ENCODE results near the gene PLEKHG2. TPM values are rescaled to one million over a fixed set of nuclear protein-coding genes. Genes with fewer than 3 reads are reported as not detected.

The PLEKHG2 gene
- total RNA-seq, 1 donor from 2014 or later: 172 TPM

DNA sequence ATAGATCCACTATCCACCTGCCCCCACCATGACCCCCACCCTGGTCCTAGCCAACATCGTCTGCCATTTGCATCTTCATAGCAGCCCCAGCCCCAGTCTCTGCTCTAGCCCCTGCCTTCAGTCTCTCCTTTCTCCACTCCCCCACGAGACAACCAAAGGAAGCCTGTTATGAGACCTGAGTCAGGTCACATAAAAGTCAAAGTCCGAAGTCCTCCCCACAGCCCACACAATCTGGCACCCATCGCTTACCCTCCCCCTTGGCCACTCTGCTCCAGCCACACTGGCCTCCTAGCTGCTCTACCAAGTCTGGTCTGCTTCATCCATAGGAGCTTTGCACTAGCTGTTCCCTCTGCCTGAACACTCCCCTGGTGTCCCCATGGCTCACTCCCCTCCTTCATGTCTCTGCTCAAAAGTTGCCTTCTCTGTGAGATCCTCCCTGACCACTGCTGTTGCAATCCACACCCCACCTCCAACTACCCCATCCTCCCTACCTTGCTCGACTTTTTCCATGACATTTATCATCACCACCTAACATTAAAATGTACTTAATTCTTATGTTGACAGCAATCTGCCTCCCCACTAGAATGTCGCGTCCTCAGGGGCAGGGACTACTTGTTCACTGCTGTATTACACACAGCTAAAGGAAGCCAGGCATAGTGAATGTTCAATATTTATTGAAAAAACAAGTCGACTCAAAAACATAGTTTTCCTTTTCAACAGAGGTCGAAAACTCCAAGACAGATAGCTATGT is 1.2 kb upstream of the PLEKHG2 start:
- TF ChIP-seq, protein P1, sequence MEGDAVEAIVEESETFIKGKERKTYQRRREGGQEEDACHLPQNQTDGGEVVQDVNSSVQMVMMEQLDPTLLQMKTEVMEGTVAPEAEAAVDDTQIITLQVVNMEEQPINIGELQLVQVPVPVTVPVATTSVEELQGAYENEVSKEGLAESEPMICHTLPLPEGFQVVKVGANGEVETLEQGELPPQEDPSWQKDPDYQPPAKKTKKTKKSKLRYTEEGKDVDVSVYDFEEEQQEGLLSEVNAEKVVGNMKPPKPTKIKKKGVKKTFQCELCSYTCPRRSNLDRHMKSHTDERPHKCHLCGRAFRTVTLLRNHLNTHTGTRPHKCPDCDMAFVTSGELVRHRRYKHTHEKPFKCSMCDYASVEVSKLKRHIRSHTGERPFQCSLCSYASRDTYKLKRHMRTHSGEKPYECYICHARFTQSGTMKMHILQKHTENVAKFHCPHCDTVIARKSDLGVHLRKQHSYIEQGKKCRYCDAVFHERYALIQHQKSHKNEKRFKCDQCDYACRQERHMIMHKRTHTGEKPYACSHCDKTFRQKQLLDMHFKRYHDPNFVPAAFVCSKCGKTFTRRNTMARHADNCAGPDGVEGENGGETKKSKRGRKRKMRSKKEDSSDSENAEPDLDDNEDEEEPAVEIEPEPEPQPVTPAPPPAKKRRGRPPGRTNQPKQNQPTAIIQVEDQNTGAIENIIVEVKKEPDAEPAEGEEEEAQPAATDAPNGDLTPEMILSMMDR (IDR thresholded peaks at IDR 0.05; ENCODE audit: unreplicated experiment): no peak
- peak overlapping the region; percentile 89 for H3K27ac Mint-ChIP-seq (ENCODE audit: unreplicated experiment)
- H3K4me3 Mint-ChIP-seq (ENCODE audit: unreplicated experiment): peak overlapping the region; percentile 90
- no peaks in the 10 kb centered on the region for H3K9me3 Mint-ChIP-seq (ENCODE audit: unreplicated experiment)
- DNase-seq (ENCODE audit: low spot score): no peak
- H3K27me3 Mint-ChIP-seq (ENCODE audit: unreplicated experiment): peaks cover 33% of the 10 kb centered on the region
- H3K36me3 Mint-ChIP-seq (ENCODE audit: low read depth, unreplicated experiment): peaks cover 22% of the 10 kb centered on the region
- peaks cover 37% of the 10 kb centered on the region for H3K4me1 Mint-ChIP-seq (ENCODE audit: unreplicated experiment)

DNA sequence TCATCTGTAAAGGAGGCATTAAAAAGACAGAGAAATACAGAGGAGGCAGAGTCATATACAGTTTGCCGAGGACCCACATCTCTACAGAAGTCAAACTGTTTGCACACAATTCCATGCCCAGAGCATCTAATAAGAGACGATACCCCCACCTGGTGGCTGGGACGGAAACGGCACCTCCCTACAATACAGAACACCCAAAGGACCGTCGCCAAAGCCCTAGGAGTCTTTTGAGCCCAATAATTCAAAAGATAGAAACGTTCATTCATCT is 703 bp upstream of the PLEKHG2 start:
- TF ChIP-seq, protein P1 (IDR thresholded peaks at IDR 0.05; ENCODE audit: unreplicated experiment): peak; percentile 69
- Mint-ChIP-seq H3K9me3 (ENCODE audit: unreplicated experiment) (no peaks in the 10 kb centered on the region), H3K4me1 (ENCODE audit: unreplicated experiment) (peaks cover 36% of the 10 kb centered on the region), H3K4me3 (ENCODE audit: unreplicated experiment) (peak overlapping the region; percentile 90), H3K36me3 (ENCODE audit: low read depth, unreplicated experiment) (peaks cover 22% of the 10 kb centered on the region), H3K27me3 (ENCODE audit: unreplicated experiment) (peaks cover 31% of the 10 kb centered on the region), H3K27ac (ENCODE audit: unreplicated experiment) (peak overlapping the region; percentile 84)
- peak; percentile 82 for DNase-seq (ENCODE audit: low spot score)

DNA sequence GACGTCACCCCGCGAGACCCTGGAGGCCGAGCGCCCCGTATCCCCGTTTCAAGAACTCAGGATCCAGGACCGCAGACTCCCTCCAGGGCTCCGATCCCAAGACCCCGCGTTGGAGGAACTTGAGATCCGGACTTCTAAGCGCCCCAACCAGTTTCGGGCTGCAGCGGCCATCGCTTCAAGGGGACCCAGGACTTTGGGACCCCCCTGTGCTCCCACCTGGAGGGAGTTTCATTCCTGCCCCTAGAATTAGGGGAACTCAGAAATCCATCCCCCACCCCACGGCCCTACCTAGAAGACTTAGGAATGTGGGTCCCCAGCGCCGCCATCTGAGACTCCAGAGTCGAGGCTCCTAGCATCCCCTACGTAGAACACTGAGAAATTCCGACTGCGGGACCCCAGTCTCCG is 400 bp downstream of the PLEKHG2 start:
- Mint-ChIP-seq H3K4me1 (ENCODE audit: unreplicated experiment) (peaks cover 36% of the 10 kb centered on the region), H3K27me3 (ENCODE audit: unreplicated experiment) (peaks cover 32% of the 10 kb centered on the region)
- TF ChIP-seq, protein P1 (IDR thresholded peaks at IDR 0.05; ENCODE audit: unreplicated experiment): peak; percentile 52

GRCh38 chr19:39413272-39413910 is 922 bp downstream of the PLEKHG2 start:
- H3K4me1 Mint-ChIP-seq (ENCODE audit: unreplicated experiment): peaks cover 36% of the 10 kb centered on the region
- H3K27me3 Mint-ChIP-seq (ENCODE audit: unreplicated experiment): peaks cover 30% of the 10 kb centered on the region
- peak overlapping the region; percentile 95 for H3K27ac Mint-ChIP-seq (ENCODE audit: unreplicated experiment)
- no peaks in the 10 kb centered on the region for H3K9me3 Mint-ChIP-seq (ENCODE audit: unreplicated experiment)
- DNase-seq (ENCODE audit: low spot score): peak; percentile 70
- peak overlapping the region; percentile 99 for H3K4me3 Mint-ChIP-seq (ENCODE audit: unreplicated experiment)
- TF ChIP-seq, protein P1 (IDR thresholded peaks at IDR 0.05; ENCODE audit: unreplicated experiment): no peak
- peaks cover 22% of the 10 kb centered on the region for H3K36me3 Mint-ChIP-seq (ENCODE audit: low read depth, unreplicated experiment)

More for the DNA sequence above, 400 bp downstream of the PLEKHG2 start:
- no peak for DNase-seq (ENCODE audit: low spot score)
- peak overlapping the region; percentile 92 for H3K4me3 Mint-ChIP-seq (ENCODE audit: unreplicated experiment)
- H3K9me3 Mint-ChIP-seq (ENCODE audit: unreplicated experiment): no peaks in the 10 kb centered on the region
- H3K27ac Mint-ChIP-seq (ENCODE audit: unreplicated experiment): peak overlapping the region; percentile 89
- peaks cover 22% of the 10 kb centered on the region for H3K36me3 Mint-ChIP-seq (ENCODE audit: low read depth, unreplicated experiment)
